Measurements from ENCODE around the gene EML1.
A peak's percentile ranks its signal among the peaks of the same experiment; 100 is the strongest.

The EML1 gene

DNA sequence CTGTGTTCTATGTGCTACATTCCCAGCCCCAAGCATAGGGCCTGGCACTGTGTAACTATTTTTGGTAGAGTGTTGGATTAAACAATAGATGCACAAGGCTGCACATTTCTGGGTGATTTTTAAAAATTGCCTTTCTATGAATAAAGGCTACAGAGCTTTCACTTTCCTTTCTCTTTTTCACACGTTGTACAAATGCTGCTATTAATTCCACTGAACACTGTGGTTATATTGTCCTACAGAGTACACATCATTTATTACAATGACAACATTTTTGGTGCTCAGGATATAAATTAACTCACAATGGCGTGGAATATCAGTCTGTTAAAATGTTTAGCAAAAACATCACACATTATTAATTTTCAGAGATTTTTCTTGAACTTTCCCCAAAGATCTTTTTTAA lies 3.6 kb upstream of the EML1 start:
- Histone ChIP-seq H3K4me3 (ENCODE audit: control insufficient read depth in 1 of 7, extremely low read depth in 1 of 7, insufficient read depth in 4 of 7, low read depth in 2 of 7, low read length in 6 of 7) (no peak overlapping the region), H3K4me1 (ENCODE audit: control extremely low read depth in 1 of 4, control insufficient read depth in 4 of 4, insufficient read depth in 4 of 4, low read length in 3 of 4) (peaks cover 2 to 8% (median 6%) of the 10 kb centered on the region in 4 experiments), H3K27me3 (replicated peaks in 2 of 5; ENCODE audit: control insufficient read depth in 4 of 5, insufficient read depth in 5 of 5, low read length in 4 of 5) (peaks cover 9 to 84% (median 53%) of the 10 kb centered on the region in 5 experiments), H3K27ac (ENCODE audit: insufficient read depth in 1 of 2, low read depth in 1 of 2, low read length in 2 of 2, poor library complexity in 1 of 2, severe bottlenecking in 2 of 2) (no peak overlapping the region), H3K9me3 (ENCODE audit: control extremely low read depth in 1 of 5, control insufficient read depth in 4 of 5, insufficient read depth in 2 of 5, low read depth in 1 of 5, low read length in 4 of 5) (no peaks in the 10 kb centered on the region), H3K36me3 (ENCODE audit: control insufficient read depth in 4 of 4, insufficient read depth in 4 of 4, low read length in 3 of 4) (no peaks in the 10 kb centered on the region)
- ChIA-PET CTCF (interaction anchor here (1.0 to 1.1 kb wide), 2 partner anchors 43 to 57 kb away, joined by 3 read pairs; no protein-coding TSS in a partner anchor), POLR2A (no interaction called here)
- no CpG with 5 or more reads among the region's 2 CpGs for WGBS (ENCODE audit: insufficient coverage)
- DNase-seq = peak in 1 of 3 donors; percentile 10

DNA sequence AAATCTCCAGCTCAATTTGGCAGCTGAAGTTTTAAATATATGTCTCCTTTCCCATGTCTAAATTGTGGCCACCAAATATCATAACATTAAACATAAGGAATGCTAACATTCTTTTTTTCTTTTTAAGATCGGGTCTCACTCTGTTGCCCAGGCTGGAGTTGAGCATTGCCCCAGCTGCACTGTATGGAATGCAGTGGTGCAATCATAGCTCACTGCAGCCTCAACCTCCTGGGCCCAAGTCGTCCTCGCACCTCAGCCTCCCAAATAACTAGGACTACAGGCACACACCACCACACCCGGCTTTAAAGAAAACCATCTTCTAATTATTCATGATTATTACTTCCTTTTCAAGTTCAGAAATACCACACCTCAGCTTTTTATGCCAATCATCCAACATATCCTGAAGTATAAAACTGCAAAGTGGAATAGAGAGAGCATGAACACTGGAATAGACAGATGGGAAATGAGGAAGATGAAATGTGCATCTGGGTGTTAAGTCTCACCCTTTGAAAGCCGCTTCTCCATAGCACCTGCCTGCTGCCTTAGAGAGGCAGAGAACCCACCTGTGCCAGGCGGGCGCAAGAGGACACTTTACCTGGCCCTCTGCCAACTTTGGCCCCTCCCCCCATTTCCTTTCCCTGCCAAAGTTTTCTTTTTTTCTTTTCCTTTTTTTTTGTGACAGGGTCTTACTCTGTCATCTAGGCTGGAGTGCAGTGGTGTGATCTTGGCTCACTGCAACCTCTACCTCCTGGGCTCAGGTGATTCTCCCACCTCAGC lies 2.8 kb upstream of the EML1 start:
- DNase-seq = peak in 1 of 3 donors; percentile 12
- ChIA-PET POLR2A (no interaction called here), CTCF (interaction anchor here (1.0 to 1.5 kb wide), 5 partner anchors 14 to 58 kb away, joined by 3 to 4 read pairs (median 3); no protein-coding TSS in a partner anchor)
- H3K27me3 ChIP-seq (replicated peaks in 2 of 5; ENCODE audit: control insufficient read depth in 4 of 5, insufficient read depth in 5 of 5, low read length in 4 of 5) = peaks cover 14 to 86% (median 58%) of the 10 kb centered on the region in 5 experiments
- H3K36me3 ChIP-seq (ENCODE audit: control insufficient read depth in 4 of 4, insufficient read depth in 4 of 4, low read length in 3 of 4) = no peaks in the 10 kb centered on the region
- no peak overlapping the region for H3K27ac ChIP-seq (ENCODE audit: insufficient read depth in 1 of 2, low read depth in 1 of 2, low read length in 2 of 2, poor library complexity in 1 of 2, severe bottlenecking in 2 of 2)
- WGBS (ENCODE audit: insufficient coverage) = 92% methylated on average over 4 of the region's 7 CpGs
- H3K4me1 ChIP-seq (ENCODE audit: control extremely low read depth in 1 of 4, control insufficient read depth in 4 of 4, insufficient read depth in 4 of 4, low read length in 3 of 4) = peaks cover 2 to 8% (median 6%) of the 10 kb centered on the region in 4 experiments
- no peak overlapping the region for H3K4me3 ChIP-seq (ENCODE audit: control insufficient read depth in 1 of 7, extremely low read depth in 1 of 7, insufficient read depth in 4 of 7, low read depth in 2 of 7, low read length in 6 of 7)
- H3K9me3 ChIP-seq (ENCODE audit: control extremely low read depth in 1 of 5, control insufficient read depth in 4 of 5, insufficient read depth in 2 of 5, low read depth in 1 of 5, low read length in 4 of 5) = no peaks in the 10 kb centered on the region

DNA sequence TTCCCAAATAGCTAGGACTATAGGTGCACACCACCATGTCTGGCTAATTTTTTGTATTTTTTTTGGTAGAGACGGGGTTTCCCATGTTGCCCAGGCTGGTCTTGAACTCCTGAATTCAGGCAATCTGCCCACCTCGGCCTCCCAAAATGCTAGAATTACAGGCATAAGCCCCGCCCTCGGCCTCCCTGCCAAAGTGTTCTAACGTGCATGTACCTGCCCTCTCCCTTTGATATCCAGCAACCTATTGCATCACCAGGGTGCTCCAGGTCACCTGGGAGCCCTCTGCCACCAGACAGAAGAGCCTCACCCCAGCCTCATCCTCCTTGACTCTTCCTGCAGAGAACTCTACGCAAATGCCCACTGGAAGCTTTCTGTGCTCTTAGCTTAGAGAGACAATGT lies 2.2 kb upstream of the EML1 start:
- no peak for DNase-seq
- no peak overlapping the region for H3K4me3 ChIP-seq (ENCODE audit: control insufficient read depth in 1 of 7, extremely low read depth in 1 of 7, insufficient read depth in 4 of 7, low read depth in 2 of 7, low read length in 6 of 7)
- H3K4me1 ChIP-seq (ENCODE audit: control extremely low read depth in 1 of 4, control insufficient read depth in 4 of 4, insufficient read depth in 4 of 4, low read length in 3 of 4) = peaks cover 2 to 8% (median 6%) of the 10 kb centered on the region in 4 experiments
- ChIA-PET POLR2A (no interaction called here), CTCF (interaction anchor here (1.2 to 1.5 kb wide), 3 partner anchors 15 to 38 kb away, joined by 3 to 4 read pairs (median 3); no protein-coding TSS in a partner anchor)
- H3K27me3 ChIP-seq (replicated peaks in 2 of 5; ENCODE audit: control insufficient read depth in 4 of 5, insufficient read depth in 5 of 5, low read length in 4 of 5) = peaks cover 15 to 88% (median 59%) of the 10 kb centered on the region in 5 experiments
- no peak overlapping the region for H3K27ac ChIP-seq (ENCODE audit: insufficient read depth in 1 of 2, low read depth in 1 of 2, low read length in 2 of 2, poor library complexity in 1 of 2, severe bottlenecking in 2 of 2)
- 98% methylated on average over 6 of the region's 6 CpGs for WGBS (ENCODE audit: insufficient coverage)
- no peaks in the 10 kb centered on the region for H3K9me3 ChIP-seq (ENCODE audit: control extremely low read depth in 1 of 5, control insufficient read depth in 4 of 5, insufficient read depth in 2 of 5, low read depth in 1 of 5, low read length in 4 of 5)
- H3K36me3 ChIP-seq (ENCODE audit: control insufficient read depth in 4 of 4, insufficient read depth in 4 of 4, low read length in 3 of 4) = no peaks in the 10 kb centered on the region

DNA sequence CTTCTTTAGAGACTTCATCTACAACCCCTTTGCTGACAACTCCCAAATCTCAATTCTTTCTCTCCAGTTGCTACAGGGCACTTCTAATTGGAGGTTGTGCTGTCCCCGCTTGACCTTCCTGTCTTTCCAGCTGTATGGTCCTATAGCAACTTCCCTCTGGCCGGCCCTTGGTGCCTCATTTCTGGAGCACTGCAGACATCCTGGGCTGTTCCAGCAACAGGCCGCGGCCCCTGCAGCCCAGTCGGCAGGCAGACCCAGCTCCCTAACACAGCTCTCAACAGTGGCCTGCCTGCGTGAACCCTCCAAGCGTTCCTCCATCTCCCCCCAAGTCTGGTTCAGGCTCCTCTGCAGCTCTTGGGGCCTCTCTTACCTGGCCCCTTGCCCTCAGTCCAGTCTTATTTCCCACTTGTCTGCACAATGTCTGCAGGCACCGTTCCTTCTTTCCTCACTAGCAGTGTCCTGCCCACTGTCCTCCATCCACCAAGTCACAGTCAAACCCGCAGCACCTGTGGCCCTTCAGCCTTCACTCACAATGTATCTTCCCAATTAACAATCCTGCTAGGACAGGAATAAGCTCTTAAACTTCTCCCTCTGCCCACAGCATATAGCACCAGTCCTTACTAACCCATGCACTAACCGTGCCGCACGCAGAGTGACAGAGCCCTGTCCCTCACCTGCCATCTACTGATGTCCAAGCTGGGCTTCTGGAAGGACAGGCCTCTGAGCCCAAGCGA lies 1.6 kb upstream of the EML1 start:
- POLR2A ChIA-PET = interaction anchor here (0.6 kb wide), 1 partner anchor 10 kb away, joined by 3 read pairs; no protein-coding TSS in a partner anchor
- no peak for DNase-seq
- CTCF ChIA-PET = interaction anchor here (0.7 to 1.6 kb wide), 6 partner anchors 10 to 41 kb away, joined by 3 to 5 read pairs (median 3); no protein-coding TSS in a partner anchor
- no peak overlapping the region for H3K4me3 ChIP-seq (ENCODE audit: control insufficient read depth in 1 of 7, extremely low read depth in 1 of 7, insufficient read depth in 4 of 7, low read depth in 2 of 7, low read length in 6 of 7)
- H3K36me3 ChIP-seq (ENCODE audit: control insufficient read depth in 4 of 4, insufficient read depth in 4 of 4, low read length in 3 of 4) = no peaks in the 10 kb centered on the region
- no peak overlapping the region for H3K27ac ChIP-seq (ENCODE audit: insufficient read depth in 1 of 2, low read depth in 1 of 2, low read length in 2 of 2, poor library complexity in 1 of 2, severe bottlenecking in 2 of 2)
- H3K9me3 ChIP-seq (ENCODE audit: control extremely low read depth in 1 of 5, control insufficient read depth in 4 of 5, insufficient read depth in 2 of 5, low read depth in 1 of 5, low read length in 4 of 5) = peaks cover 0 to under 1% (median 0%) of the 10 kb centered on the region in 5 experiments
- H3K27me3 ChIP-seq (replicated peaks in 2 of 5; ENCODE audit: control insufficient read depth in 4 of 5, insufficient read depth in 5 of 5, low read length in 4 of 5) = peaks cover 17 to 88% (median 59%) of the 10 kb centered on the region in 5 experiments
- peaks cover 2 to 8% (median 6%) of the 10 kb centered on the region in 4 experiments for H3K4me1 ChIP-seq (ENCODE audit: control extremely low read depth in 1 of 4, control insufficient read depth in 4 of 4, insufficient read depth in 4 of 4, low read length in 3 of 4)
- 94% methylated on average over 13 of the region's 13 CpGs for WGBS (ENCODE audit: insufficient coverage)

DNA sequence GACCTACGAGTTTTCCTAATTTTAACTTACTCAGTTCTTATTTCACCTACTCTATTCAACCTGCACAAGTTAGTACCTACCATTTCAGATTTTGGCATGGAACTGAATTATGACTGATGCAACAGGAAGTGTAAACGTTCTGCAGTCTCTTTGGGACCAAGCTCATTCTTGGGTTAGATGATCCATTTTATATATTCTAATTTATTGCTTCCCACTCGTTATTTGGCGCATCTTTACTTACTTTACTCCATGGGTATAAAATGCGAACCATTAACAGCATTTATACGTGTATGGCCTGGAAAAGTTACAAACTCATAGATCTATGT lies 1.0 kb upstream of the EML1 start:
- H3K36me3 ChIP-seq (ENCODE audit: control insufficient read depth in 4 of 4, insufficient read depth in 4 of 4, low read length in 3 of 4) = no peaks in the 10 kb centered on the region
- H3K9me3 ChIP-seq (ENCODE audit: control extremely low read depth in 1 of 5, control insufficient read depth in 4 of 5, insufficient read depth in 2 of 5, low read depth in 1 of 5, low read length in 4 of 5) = peaks cover 0 to 6% (median 2%) of the 10 kb centered on the region in 5 experiments
- peaks cover 2 to 8% (median 6%) of the 10 kb centered on the region in 4 experiments for H3K4me1 ChIP-seq (ENCODE audit: control extremely low read depth in 1 of 4, control insufficient read depth in 4 of 4, insufficient read depth in 4 of 4, low read length in 3 of 4)
- no peak for DNase-seq
- H3K27me3 ChIP-seq (replicated peaks in 2 of 5; ENCODE audit: control insufficient read depth in 4 of 5, insufficient read depth in 5 of 5, low read length in 4 of 5) = peaks cover 18 to 89% (median 64%) of the 10 kb centered on the region in 5 experiments
- 50% methylated on average over 2 of the region's 6 CpGs for WGBS (ENCODE audit: insufficient coverage)
- no peak overlapping the region for H3K27ac ChIP-seq (ENCODE audit: insufficient read depth in 1 of 2, low read depth in 1 of 2, low read length in 2 of 2, poor library complexity in 1 of 2, severe bottlenecking in 2 of 2)
- H3K4me3 ChIP-seq (ENCODE audit: control insufficient read depth in 1 of 7, extremely low read depth in 1 of 7, insufficient read depth in 4 of 7, low read depth in 2 of 7, low read length in 6 of 7) = no peak overlapping the region
- ChIA-PET POLR2A (interaction anchor here (0.6 kb wide), 1 partner anchor 9 kb away, joined by 3 read pairs; no protein-coding TSS in a partner anchor), CTCF (interaction anchor here (0.7 to 1.6 kb wide), 5 partner anchors 9 to 61 kb away, joined by 3 to 5 read pairs (median 3); no protein-coding TSS in a partner anchor)

DNA sequence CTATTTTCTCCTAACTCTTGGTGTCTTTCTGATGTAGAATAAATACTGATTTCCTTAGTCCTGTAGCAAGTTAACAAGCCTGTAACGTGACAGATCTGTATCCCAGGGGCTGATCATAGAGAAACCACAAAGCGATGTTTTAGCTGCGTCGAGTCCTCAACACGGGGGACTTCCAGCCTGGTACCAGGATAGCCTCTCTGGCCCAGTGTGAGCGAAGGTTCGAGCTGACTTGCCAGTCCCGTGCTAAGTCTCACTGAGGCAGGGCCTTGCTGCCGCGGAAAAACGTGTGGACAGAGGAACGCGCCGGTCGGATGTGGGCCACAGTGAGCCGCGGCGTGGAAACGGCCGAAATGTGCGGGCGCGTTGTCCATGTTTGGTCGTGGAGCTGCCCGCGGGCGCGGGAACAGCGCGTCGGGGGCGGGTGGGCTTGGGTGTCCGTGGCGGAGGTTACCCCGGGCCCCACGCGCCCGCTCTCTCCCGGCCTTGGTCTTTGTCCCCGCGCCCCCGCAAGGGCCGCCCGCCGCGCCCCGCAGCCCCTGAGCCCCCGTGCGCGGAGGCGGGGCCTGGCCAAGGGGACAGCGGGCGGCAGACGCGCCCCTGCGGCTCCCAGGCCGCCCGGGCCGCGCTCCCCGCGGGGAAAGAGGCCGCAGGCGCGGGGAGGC lies 531 bp upstream of the EML1 start:
- peak in 2 of 3 donors; percentile 23 to 25 for DNase-seq
- CTCF ChIA-PET = interaction anchor here (0.7 to 1.6 kb wide), 5 partner anchors 9 to 62 kb away, joined by 3 to 5 read pairs (median 3); no protein-coding TSS in a partner anchor
- peak overlapping the region in 3 of 7 experiments; percentile 13 to 32 (median 19) for H3K4me3 ChIP-seq (ENCODE audit: control insufficient read depth in 1 of 7, extremely low read depth in 1 of 7, insufficient read depth in 4 of 7, low read depth in 2 of 7, low read length in 6 of 7)

More for the DNA sequence above, 531 bp upstream of the EML1 start:
- peaks cover 2 to 8% (median 6%) of the 10 kb centered on the region in 4 experiments for H3K4me1 ChIP-seq (ENCODE audit: control extremely low read depth in 1 of 4, control insufficient read depth in 4 of 4, insufficient read depth in 4 of 4, low read length in 3 of 4)
- H3K27ac ChIP-seq (ENCODE audit: insufficient read depth in 1 of 2, low read depth in 1 of 2, low read length in 2 of 2, poor library complexity in 1 of 2, severe bottlenecking in 2 of 2) = no peak overlapping the region
- no peaks in the 10 kb centered on the region for H3K36me3 ChIP-seq (ENCODE audit: control insufficient read depth in 4 of 4, insufficient read depth in 4 of 4, low read length in 3 of 4)
- 13% methylated on average over 39 of the region's 65 CpGs for WGBS (ENCODE audit: insufficient coverage)
- H3K9me3 ChIP-seq (ENCODE audit: control extremely low read depth in 1 of 5, control insufficient read depth in 4 of 5, insufficient read depth in 2 of 5, low read depth in 1 of 5, low read length in 4 of 5) = peaks cover 1 to 10% (median 6%) of the 10 kb centered on the region in 5 experiments
- POLR2A ChIA-PET = interaction anchor here (0.6 kb wide), 1 partner anchor 37 kb away, joined by 4 read pairs; no protein-coding TSS in a partner anchor
- H3K27me3 ChIP-seq (replicated peaks in 2 of 5; ENCODE audit: control insufficient read depth in 4 of 5, insufficient read depth in 5 of 5, low read length in 4 of 5) = peaks cover 22 to 90% (median 67%) of the 10 kb centered on the region in 5 experiments

Measured in common myeloid progenitor, CD34-positive (primary cell).